Tibial artery (tissue), 4 donors: ENCODE measurements around the gene DCLK2.
A peak's percentile ranks its signal among the peaks of the same experiment; 100 is the strongest.

Experiments used
- DNase-seq, 2 donors: peaks; one replicate each; pipeline ENCODE4 v3.0.0-alpha.2; 2019
- H3K27ac ChIP-seq, 2 donors: fragments of 200-600 bp; sonication (generic) in 1 of 2; 1 replicate in 1 of 2; 2 replicates in 1 of 2; pipeline ENCODE4 v1.5.1; 2018 to 2019; ENCODE audit warnings: mild to moderate bottlenecking in 1 of 2
- H3K27me3 ChIP-seq, 2 donors: fragments of 200-600 bp; sonication (generic) in 1 of 2; one replicate each; pipeline versions ENCODE4 v1.5.1 to v1.6.0; 2016 to 2019
- H3K36me3 ChIP-seq, 3 donors: fragments of 200-600 bp; sonication (generic) in 2 of 3; one replicate each; pipeline ENCODE4 v1.5.1; 2016 to 2019; ENCODE audit warnings: mild to moderate bottlenecking in 2 of 3
- H3K4me1 ChIP-seq, 4 donors: fragments of 200-600 bp; sonication (generic) in 2 of 4; 1 replicate in 3 of 4; 2 replicates in 1 of 4; pipeline ENCODE4 v1.5.1; 2016 to 2019
- H3K4me3 ChIP-seq, 2 donors: fragments of 200-600 bp; sonication (generic) in 1 of 2; 1 replicate in 1 of 2; 2 replicates in 1 of 2; pipeline ENCODE4 v1.5.1; 2018 to 2019; ENCODE audit warnings: mild to moderate bottlenecking in 2 of 2
- H3K9me3 ChIP-seq, 3 donors: fragments of 200-600 bp; sonication (generic) in 1 of 3; one replicate each; pipeline ENCODE4 v1.5.1; 2016 to 2019
- CTCF ChIP-seq, 2 experiments: fragments of 200-600 bp in 1 of 2; fragments of 450-650 bp in 1 of 2; IDR thresholded peaks; one replicate each; pipeline ENCODE4 v1.5.1; 2017 to 2019; ENCODE audit warnings: antibody characterized with exemption in 2 of 2, mild to moderate bottlenecking in 1 of 2, moderate library complexity in 1 of 2
- intact Hi-C: fragments of 100-400 bp; cut with DNase I; formaldehyde crosslinking; loops from one replicate; pipeline ENCODE4 v1.15.0; 2023; ENCODE audit warnings: low total_unique reads

The DCLK2 gene

DNA sequence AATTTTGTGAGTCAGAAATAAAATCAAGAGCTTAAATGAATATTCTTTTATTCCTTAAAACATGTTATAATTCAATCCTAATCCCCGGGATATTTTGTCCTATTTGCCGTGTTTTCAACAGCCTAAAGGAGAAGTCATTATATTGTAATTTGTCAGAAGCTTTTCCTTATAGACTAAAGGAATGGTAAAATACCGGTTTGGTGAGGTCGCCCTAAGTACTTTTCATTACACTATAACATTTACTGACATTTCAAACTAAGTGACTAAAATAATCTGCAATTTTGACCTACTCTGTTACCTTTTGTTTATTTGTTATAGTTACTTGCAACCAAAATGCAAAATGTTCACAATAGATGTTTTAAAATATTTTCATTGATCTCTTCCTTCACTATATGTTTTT is 8.8 kb downstream of the DCLK2 start:
- TF ChIP-seq CTCF (IDR thresholded peaks at IDR 0.05) = no peak
- Histone ChIP-seq H3K36me3 (no peaks in the 10 kb centered on the region), H3K27me3 (no peaks in the 10 kb centered on the region), H3K9me3 (no peaks in the 10 kb centered on the region), H3K4me1 (peaks cover 0 to 8% (median 3%) of the 10 kb centered on the region in 4 donors), H3K27ac (no peak overlapping the region), H3K4me3 (no peak overlapping the region)
- DNase-seq = no peak
- intact Hi-C loops = no loop called here

GRCh38 chr4:150089732-150090131 is 11.5 kb downstream of the DCLK2 start:
- TF ChIP-seq CTCF (IDR thresholded peaks at IDR 0.05) = no peak
- Histone ChIP-seq H3K27me3 (no peaks in the 10 kb centered on the region), H3K9me3 (no peaks in the 10 kb centered on the region), H3K27ac (no peak overlapping the region), H3K36me3 (no peaks in the 10 kb centered on the region), H3K4me3 (no peak overlapping the region), H3K4me1 (peaks cover 0 to 12% (median 1%) of the 10 kb centered on the region in 4 donors)
- DNase-seq = no peak
- intact Hi-C loops = no loop called here

GRCh38 chr4:150090836-150091235 is 12.6 kb downstream of the DCLK2 start:
- Histone ChIP-seq H3K9me3 (no peaks in the 10 kb centered on the region), H3K27me3 (no peaks in the 10 kb centered on the region), H3K27ac (no peak overlapping the region), H3K4me3 (no peak overlapping the region), H3K4me1 (peaks cover 0 to 12% (median 1%) of the 10 kb centered on the region in 4 donors), H3K36me3 (no peaks in the 10 kb centered on the region)
- no peak for TF ChIP-seq CTCF (IDR thresholded peaks at IDR 0.05)
- DNase-seq = no peak
- intact Hi-C loops = no loop called here

GRCh38 chr4:150094676-150095075 is 16.4 kb downstream of the DCLK2 start:
- no peak for DNase-seq
- no peak for TF ChIP-seq CTCF (IDR thresholded peaks at IDR 0.05)
- no peaks in the 10 kb centered on the region for H3K9me3 ChIP-seq
- no peak overlapping the region for H3K27ac ChIP-seq
- peaks cover 0 to 25% (median under 1%) of the 10 kb centered on the region in 4 donors for H3K4me1 ChIP-seq
- intact Hi-C loops = no loop called here
- H3K27me3 ChIP-seq = no peaks in the 10 kb centered on the region
- no peaks in the 10 kb centered on the region for H3K36me3 ChIP-seq
- H3K4me3 ChIP-seq = no peak overlapping the region

DNA sequence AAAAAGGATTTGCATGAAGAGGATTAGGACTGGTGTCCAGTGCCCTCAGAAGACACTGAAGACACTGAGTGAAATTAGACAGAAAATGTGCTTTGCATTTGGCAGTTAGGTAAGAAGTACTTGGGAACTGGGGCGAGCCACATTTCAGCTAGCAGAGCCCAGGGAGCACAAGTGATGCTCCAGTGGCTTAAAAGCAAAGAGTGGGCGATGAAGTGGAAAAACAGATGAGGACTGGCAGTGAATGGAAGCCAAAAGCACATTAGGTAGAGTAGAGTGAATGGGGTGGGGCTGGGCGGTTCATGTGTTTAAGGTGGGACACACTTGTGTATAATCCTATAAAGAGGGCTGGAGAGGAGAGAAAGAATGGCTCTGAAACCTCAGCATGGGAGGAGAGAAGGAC is 18.4 kb downstream of the DCLK2 start:
- intact Hi-C loops = no loop called here
- H3K27me3 ChIP-seq = no peaks in the 10 kb centered on the region
- no peak for DNase-seq
- H3K9me3 ChIP-seq = no peaks in the 10 kb centered on the region
- no peak overlapping the region for H3K27ac ChIP-seq
- H3K4me1 ChIP-seq = peaks cover 0 to 25% (median 0%) of the 10 kb centered on the region in 4 donors
- H3K36me3 ChIP-seq = no peaks in the 10 kb centered on the region
- TF ChIP-seq CTCF (IDR thresholded peaks at IDR 0.05) = no peak
- no peak overlapping the region for H3K4me3 ChIP-seq

- no peak for DNase-seq
- Histone ChIP-seq H3K4me3 (no peak overlapping the region), H3K27me3 (no peaks in the 10 kb centered on the region), H3K36me3 (no peaks in the 10 kb centered on the region), H3K4me1 (peaks cover 0 to 24% (median 0%) of the 10 kb centered on the region in 4 donors), H3K9me3 (no peaks in the 10 kb centered on the region), H3K27ac (peak overlapping the region; percentile 23 to 24)
- intact Hi-C loops = no loop called here
- TF ChIP-seq CTCF (IDR thresholded peaks at IDR 0.05) = no peak
Observed at GRCh38 chr4:150098214-150098613, 20.0 kb downstream of the DCLK2 start.
